ENCODE measurements around the gene ATXN7L1.

- TF ChIP-seq CTCF (IDR thresholded peaks at IDR 0.05; ENCODE audit: low read depth, low read length) (no peak), EZH2phosphoT487 (IDR thresholded peaks at IDR 0.05; ENCODE audit: low read depth) (no peak)
These were observed 33.8 kb upstream of the ATXN7L1 start for GRCh38 chr7:105910172-105910571.

Data from OCI-LY3 (cell line).